Thoracic aorta (tissue), 2 donors: Measurements from ENCODE around the gene SUV39H1. TPM values are rescaled to one million over a fixed set of nuclear protein-coding genes. Genes with fewer than 3 reads are reported as not detected.

Experiments used
- ATAC-seq: fragments of 150-250 bp; one replicate; pipeline ENCODE4 v1.8.0; 2017; ENCODE audit warnings: low read depth; ENCODE audit not compliant: insufficient number of reproducible peaks, low FRiP score
- DNase-seq: peaks from one replicate; pipeline ENCODE4 v3.0.0-alpha.2; 2020; ENCODE audit warnings: low spot score
- H3K27ac ChIP-seq, 2 donors: fragments of 200-600 bp; sonication (generic); 1 replicate in 1 of 2; 2 replicates in 1 of 2; pipeline ENCODE4 v1.5.1; 2016; ENCODE audit warnings: mild to moderate bottlenecking in 2 of 2, moderate library complexity in 2 of 2
- H3K27me3 ChIP-seq: fragments of 200-600 bp; sonication (generic); replicated peaks from 2 replicates; pipeline ENCODE4 v1.6.0; 2016; ENCODE audit warnings: mild to moderate bottlenecking; ENCODE audit not compliant: insufficient read depth
- H3K36me3 ChIP-seq: fragments of 200-600 bp; sonication (generic); one replicate; pipeline ENCODE4 v1.5.1; 2016
- H3K4me1 ChIP-seq, 2 donors: fragments of 200-600 bp; sonication (generic); 1 replicate in 1 of 2; 2 replicates in 1 of 2; pipeline versions ENCODE4 v1.5.1 to v1.6.0; 2016; ENCODE audit warnings: low read depth in 2 of 2, mild to moderate bottlenecking in 1 of 2; ENCODE audit not compliant: control insufficient read depth in 1 of 2
- H3K4me3 ChIP-seq: fragments of 200-600 bp; sonication (generic); 2 replicates; pipeline ENCODE4 v1.5.1; 2016; ENCODE audit warnings: mild to moderate bottlenecking
- H3K9me3 ChIP-seq: fragments of 200-600 bp; sonication (generic); 2 replicates; pipeline ENCODE4 v1.5.1; 2016
- total RNA-seq, 2 donors: library from RNA; depleted of rRNA; stranded (reverse); fragments of >200 nt; gene quantifications; one replicate each; pipeline versions ENCODE4 v1.1.0 to v1.2.3, GENCODE V29; 2016
- TF ChIP-seq, protein P1 (sequence below): fragments of 200-600 bp; sonication (generic); IDR thresholded peaks from one replicate; pipeline ENCODE4 v1.5.1; 2019; ENCODE audit warnings: antibody characterized with exemption

Gene SUV39H1
- total RNA-seq, 2 donors from 2014 or later = 3.5 to 4.4 TPM

DNA sequence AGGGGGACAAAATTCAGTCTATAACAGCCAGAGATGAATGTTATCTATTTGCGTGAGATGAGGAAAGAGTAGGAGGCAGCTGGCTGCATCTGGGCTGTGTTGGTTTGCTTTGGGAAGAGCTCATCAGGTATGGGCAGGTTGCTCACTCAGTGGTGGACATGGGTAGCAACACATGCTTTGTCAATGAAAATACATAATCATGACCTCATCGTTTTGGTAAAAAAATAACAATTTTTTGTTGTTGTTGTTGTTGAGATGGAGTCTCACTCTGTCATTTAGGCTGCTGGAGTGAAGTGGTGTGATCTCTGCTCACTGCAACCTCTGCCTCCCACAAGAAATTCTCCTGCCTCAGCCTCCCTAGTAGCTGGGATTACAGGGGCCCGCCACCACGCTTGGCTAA, 48.7 kb downstream of the SUV39H1 start:
- Histone ChIP-seq H3K9me3 (no peaks in the 10 kb centered on the region), H3K36me3 (no peaks in the 10 kb centered on the region), H3K4me1 (no peaks in the 10 kb centered on the region), H3K27ac (no peak overlapping the region), H3K27me3 (no peaks in the 10 kb centered on the region), H3K4me3 (no peak overlapping the region)
- no peak for ATAC-seq
- TF ChIP-seq, protein P1, sequence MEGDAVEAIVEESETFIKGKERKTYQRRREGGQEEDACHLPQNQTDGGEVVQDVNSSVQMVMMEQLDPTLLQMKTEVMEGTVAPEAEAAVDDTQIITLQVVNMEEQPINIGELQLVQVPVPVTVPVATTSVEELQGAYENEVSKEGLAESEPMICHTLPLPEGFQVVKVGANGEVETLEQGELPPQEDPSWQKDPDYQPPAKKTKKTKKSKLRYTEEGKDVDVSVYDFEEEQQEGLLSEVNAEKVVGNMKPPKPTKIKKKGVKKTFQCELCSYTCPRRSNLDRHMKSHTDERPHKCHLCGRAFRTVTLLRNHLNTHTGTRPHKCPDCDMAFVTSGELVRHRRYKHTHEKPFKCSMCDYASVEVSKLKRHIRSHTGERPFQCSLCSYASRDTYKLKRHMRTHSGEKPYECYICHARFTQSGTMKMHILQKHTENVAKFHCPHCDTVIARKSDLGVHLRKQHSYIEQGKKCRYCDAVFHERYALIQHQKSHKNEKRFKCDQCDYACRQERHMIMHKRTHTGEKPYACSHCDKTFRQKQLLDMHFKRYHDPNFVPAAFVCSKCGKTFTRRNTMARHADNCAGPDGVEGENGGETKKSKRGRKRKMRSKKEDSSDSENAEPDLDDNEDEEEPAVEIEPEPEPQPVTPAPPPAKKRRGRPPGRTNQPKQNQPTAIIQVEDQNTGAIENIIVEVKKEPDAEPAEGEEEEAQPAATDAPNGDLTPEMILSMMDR = no peak
- no peak for DNase-seq

DNA sequence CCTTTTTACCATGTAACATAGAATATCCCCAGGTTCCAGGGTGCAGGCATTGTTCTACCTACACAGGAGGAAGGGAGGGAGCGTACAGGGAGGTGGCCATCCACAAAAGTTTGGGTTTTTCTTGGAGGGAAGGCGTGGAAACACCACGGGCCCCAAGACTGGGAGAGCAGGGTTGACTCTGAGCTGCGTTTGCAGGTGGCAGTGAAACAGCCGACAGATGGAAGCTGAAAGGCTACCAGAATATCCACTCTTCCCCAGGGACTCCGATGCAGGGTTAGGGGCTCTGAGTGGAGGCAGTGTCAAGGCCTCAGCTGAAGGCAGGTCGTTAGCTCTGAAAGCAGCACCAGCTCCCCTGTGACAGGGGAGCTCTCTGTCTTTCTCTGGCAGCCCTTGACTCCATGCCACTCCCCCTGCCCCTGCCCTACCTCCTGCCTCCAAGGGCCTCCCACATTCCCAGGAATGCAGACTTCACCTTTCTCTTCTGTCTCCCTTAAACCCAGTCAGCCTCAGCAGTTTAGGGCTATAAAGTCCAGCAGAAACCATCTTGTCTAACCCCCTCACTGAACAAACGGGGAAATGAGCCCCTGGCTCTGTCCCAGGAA, 51.0 kb downstream of the SUV39H1 start:
- H3K27me3 ChIP-seq = no peaks in the 10 kb centered on the region
- no peak for DNase-seq
- H3K4me3 ChIP-seq = no peak overlapping the region
- no peak for ATAC-seq
- no peak overlapping the region for H3K27ac ChIP-seq
- H3K9me3 ChIP-seq = no peaks in the 10 kb centered on the region
- TF ChIP-seq, protein P1 = no peak
- no peaks in the 10 kb centered on the region for H3K36me3 ChIP-seq
- no peaks in the 10 kb centered on the region for H3K4me1 ChIP-seq

DNA sequence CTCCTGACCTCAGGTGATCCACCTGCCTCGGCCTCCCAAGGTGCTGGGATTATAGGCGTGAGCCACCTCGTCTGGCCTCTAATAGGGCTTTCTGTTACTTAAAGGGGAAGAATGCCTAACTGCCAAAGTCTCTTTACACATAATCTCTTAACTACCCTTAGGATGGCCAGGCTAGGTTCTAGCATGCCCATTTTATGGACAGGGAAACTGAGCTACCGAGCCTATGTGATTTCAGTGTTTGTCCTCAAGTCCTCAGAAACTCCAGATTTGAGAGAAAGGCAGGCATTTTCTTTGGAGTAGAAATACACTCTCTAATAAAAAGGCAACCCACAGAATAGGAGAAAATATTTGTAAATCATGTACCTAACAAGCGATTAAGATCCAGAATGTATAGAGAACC, 52.6 kb downstream of the SUV39H1 start:
- Histone ChIP-seq H3K4me3 (no peak overlapping the region), H3K4me1 (no peaks in the 10 kb centered on the region), H3K27ac (no peak overlapping the region), H3K9me3 (no peaks in the 10 kb centered on the region), H3K27me3 (no peaks in the 10 kb centered on the region), H3K36me3 (no peaks in the 10 kb centered on the region)
- ATAC-seq (no peak), DNase-seq (no peak)
- TF ChIP-seq, protein P1 = no peak

DNA sequence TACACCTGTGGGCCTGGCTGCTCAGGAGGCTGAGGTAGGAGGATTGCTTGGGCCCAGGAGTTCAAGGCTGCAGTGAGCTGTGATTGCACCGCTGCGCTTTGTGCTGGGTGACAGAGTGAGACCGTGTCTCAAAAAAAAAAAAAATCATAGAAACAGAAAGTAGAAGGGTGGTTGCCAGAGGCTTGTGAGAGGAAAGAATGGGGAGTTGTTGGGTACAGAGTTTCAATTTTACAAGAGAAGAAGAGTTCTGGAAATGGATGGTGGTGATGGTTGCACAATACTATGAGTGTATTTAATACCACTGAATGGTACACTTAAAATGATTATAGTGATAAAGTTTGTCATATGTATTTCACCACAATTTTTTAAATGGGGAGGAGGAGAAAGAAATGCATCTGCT, 54.8 kb downstream of the SUV39H1 start:
- H3K4me3 ChIP-seq = no peak overlapping the region
- H3K27me3 ChIP-seq = no peaks in the 10 kb centered on the region
- DNase-seq = no peak
- no peaks in the 10 kb centered on the region for H3K4me1 ChIP-seq
- no peaks in the 10 kb centered on the region for H3K36me3 ChIP-seq
- no peaks in the 10 kb centered on the region for H3K9me3 ChIP-seq
- H3K27ac ChIP-seq = no peak overlapping the region
- ATAC-seq = no peak
- TF ChIP-seq, protein P1 = no peak

DNA sequence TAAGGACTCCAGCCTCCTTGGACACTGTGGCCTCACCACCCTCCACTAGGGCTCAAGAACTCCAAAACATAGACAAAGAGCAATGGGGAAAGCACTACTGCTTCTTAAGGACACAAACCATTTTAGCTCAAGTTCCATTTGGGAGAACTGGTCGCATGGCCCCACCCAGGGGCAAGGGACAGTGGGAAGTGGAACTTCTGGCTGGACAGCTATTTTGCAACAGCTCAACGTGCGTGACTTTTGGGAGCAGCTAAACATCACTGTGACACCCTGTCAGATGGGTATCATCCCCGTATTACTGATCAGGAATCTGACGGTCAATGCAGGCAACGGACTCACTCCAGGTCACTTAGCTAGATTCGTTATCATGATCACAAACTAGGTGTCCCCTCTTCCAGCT, 56.0 kb downstream of the SUV39H1 start:
- Histone ChIP-seq H3K27me3 (no peaks in the 10 kb centered on the region), H3K4me1 (no peaks in the 10 kb centered on the region), H3K9me3 (no peaks in the 10 kb centered on the region), H3K4me3 (no peak overlapping the region), H3K36me3 (no peaks in the 10 kb centered on the region), H3K27ac (no peak overlapping the region)
- ATAC-seq = no peak
- DNase-seq = no peak
- TF ChIP-seq, protein P1 = no peak
